GM13976 (cell line): ENCODE measurements around the gene RGS9.

Experiments used
- DNase-seq: peaks from one replicate; pipeline ENCODE4 v3.0.0; 2012; ENCODE audit warnings: low spot score
- CTCF ChIP-seq: IDR thresholded peaks from 2 replicates; pipeline ENCODE4 v1.5.1; 2012; ENCODE audit warnings: borderline replicate concordance, mild to moderate bottlenecking; ENCODE audit not compliant: insufficient read depth; ENCODE audit errors: extremely low read depth, missing control alignments, control extremely low read depth
- in situ Hi-C: fragments of 300-500 bp; cut with MboI; formaldehyde crosslinking; loops from one replicate; pipeline ENCODE4 v1.12.0; 2022; ENCODE audit warnings: low sequenced_read_pairs, mixed read lengths, inconsistent platforms; ENCODE audit not compliant: unreplicated experiment

RGS9 gene

DNA sequence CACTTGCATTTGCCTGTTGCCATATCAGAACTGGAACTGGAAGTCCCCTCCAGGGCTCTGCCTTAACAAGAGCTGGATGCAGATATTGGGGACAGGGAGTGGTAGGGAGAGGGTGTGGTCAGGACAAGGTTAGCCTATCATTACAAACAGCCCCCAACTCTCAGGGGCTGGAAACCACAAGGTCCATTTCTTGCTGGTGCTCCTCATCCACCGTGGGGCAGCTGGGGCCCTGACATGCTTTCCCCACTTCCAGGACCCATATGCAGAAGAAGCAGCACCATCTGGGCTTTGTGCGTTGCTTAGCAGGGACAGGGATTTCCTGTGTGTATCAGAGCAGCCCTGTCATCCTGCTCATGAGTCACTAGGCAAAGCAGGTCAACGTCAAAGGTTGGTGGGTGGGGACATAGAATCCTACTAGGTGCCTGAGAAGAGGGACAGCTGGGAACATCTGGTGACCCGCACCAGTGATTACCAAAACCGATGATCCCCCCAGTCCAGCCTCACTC is 26.9 kb downstream of the RGS9 start:
- DNase-seq, result peak; percentile 56
- TF ChIP-seq CTCF, result no peak
- in situ Hi-C loops, result no loop called here

GRCh38 chr17:65166787-65167186 is 29.6 kb downstream of the RGS9 start:
- in situ Hi-C loops, result no loop called here
- no peak for DNase-seq
- TF ChIP-seq CTCF, result no peak

GRCh38 chr17:65167566-65167965 is 30.4 kb downstream of the RGS9 start:
- no peak for DNase-seq
- in situ Hi-C loops, result no loop called here
- TF ChIP-seq CTCF, result no peak

- TF ChIP-seq CTCF, result no peak
- in situ Hi-C loops, result no loop called here
- no peak for DNase-seq
Observed at GRCh38 chr17:65169691-65170090, 32.5 kb downstream of the RGS9 start.

DNA sequence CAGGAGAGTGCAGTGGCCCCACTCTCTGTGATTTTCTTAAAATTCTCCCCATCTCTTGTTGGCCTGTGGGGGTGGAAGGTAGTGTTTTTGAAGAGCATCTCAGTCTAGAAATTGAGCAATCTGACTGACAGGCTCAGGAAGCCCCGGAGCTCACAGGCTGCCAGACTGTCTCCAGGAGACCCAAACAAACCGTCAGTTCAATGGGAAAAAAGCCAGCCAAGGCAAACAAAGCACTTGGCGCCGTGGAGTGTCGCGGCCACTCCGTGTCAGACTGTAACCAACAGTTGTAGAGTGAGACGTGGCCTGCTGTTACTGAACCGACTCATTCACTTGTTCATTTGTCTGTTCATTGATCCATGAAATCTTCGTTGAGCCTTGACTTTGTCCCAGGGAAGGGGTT is 33.7 kb downstream of the RGS9 start:
- in situ Hi-C loops, result no loop called here
- no peak for DNase-seq
- no peak for TF ChIP-seq CTCF

DNA sequence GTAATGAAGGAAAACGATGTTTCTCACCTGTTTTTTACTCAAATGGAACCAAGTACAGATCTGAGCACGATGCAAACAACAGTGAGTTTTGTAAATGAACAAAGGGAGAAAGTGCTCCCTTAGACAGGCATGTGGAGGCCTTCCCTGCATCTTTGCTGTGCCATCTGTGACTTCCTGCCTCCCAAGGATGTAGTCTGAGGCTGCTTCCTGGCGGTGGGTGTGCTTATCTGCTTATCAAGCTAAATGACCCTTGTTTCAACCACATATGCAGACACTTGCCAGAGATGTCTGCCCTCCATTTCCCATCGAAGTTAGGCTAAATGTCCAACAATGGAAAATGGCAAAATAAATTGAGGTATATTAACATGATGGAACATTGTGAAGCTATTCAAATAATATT is 34.6 kb downstream of the RGS9 start:
- in situ Hi-C loops, result no loop called here
- no peak for TF ChIP-seq CTCF
- DNase-seq, result no peak
